GM23338 (cell line): ENCODE data around the gene GNB1. TPM values are rescaled to one million over a fixed set of nuclear protein-coding genes. Genes with fewer than 3 reads are reported as not detected.

Experiments
- ATAC-seq: fragments of 200-7000 bp; cut with Tn5 transposase; 3 replicates; pipeline ENCODE4 v1.9.1; 2020
- DNase-seq: peaks from one replicate; pipeline ENCODE4 v3.0.0-alpha.2; 2015; ENCODE audit warnings: low spot score
- H2AFZ ChIP-seq: fragments of 200-600 bp; sonication (generic); 2 replicates; pipeline ENCODE4 v1.8.0; 2016; ENCODE audit warnings: antibody characterized with exemption, mild to moderate bottlenecking, moderate library complexity
- H3F3A ChIP-seq: fragments of 200-600 bp; sonication (generic); replicated peaks from 2 replicates; pipeline ENCODE4 v1.8.0; 2017; ENCODE audit warnings: antibody characterized with exemption, mixed run types, low read depth
- H3K27ac ChIP-seq: fragments of 200-600 bp; sonication (generic); 2 replicates; pipeline ENCODE4 v1.6.1; 2016; ENCODE audit warnings: low read depth
- H3K27me3 ChIP-seq: fragments of 200-600 bp; sonication (generic); 2 replicates; pipeline ENCODE4 v1.8.0; 2016; ENCODE audit warnings: mild to moderate bottlenecking, mixed run types, moderate library complexity; ENCODE audit not compliant: insufficient read depth
- H3K36me3 ChIP-seq: fragments of 200-600 bp; sonication (generic); 2 replicates; pipeline ENCODE4 v1.8.0; 2016; ENCODE audit warnings: mild to moderate bottlenecking; ENCODE audit not compliant: insufficient read depth
- H3K4me1 ChIP-seq: fragments of 200-600 bp; sonication (generic); 2 replicates; pipeline ENCODE4 v1.8.0; 2016; ENCODE audit warnings: mild to moderate bottlenecking, moderate library complexity; ENCODE audit not compliant: insufficient read depth
- H3K4me2 ChIP-seq: fragments of 200-600 bp; sonication (generic); 2 replicates; pipeline ENCODE4 v1.7.1; 2017; ENCODE audit warnings: mixed run types
- H3K4me3 ChIP-seq: fragments of 200-600 bp; sonication (generic); 2 replicates; pipeline ENCODE4 v1.6.1; 2016; ENCODE audit warnings: mixed run types
- H3K79me2 ChIP-seq: fragments of 200-600 bp; sonication (generic); replicated peaks from 2 replicates; pipeline ENCODE4 v1.8.0; 2017; ENCODE audit warnings: mild to moderate bottlenecking; ENCODE audit not compliant: insufficient read depth
- H3K9me2 ChIP-seq: fragments of 200-600 bp; sonication (generic); 2 replicates; pipeline ENCODE4 v1.8.0; 2017; ENCODE audit not compliant: insufficient read depth
- H4K20me1 ChIP-seq: fragments of 200-600 bp; sonication (generic); replicated peaks from 2 replicates; pipeline ENCODE4 v1.8.0; 2017; ENCODE audit warnings: mild to moderate bottlenecking; ENCODE audit not compliant: insufficient read depth
- H3K27ac Mint-ChIP-seq: 2 replicates; pipeline ENCODE4 v1.8.0; 2020; ENCODE audit warnings: inconsistent platforms, mild to moderate bottlenecking, moderate library complexity, mixed read lengths
- H3K27me3 Mint-ChIP-seq: 3 replicates; pipeline ENCODE4 v1.8.0; 2022; ENCODE audit warnings: low read depth, mild to moderate bottlenecking, moderate library complexity, mixed read lengths, inconsistent platforms; ENCODE audit not compliant: insufficient read depth, poor library complexity
- H3K36me3 Mint-ChIP-seq: 3 replicates; pipeline ENCODE4 v1.8.0; 2021; ENCODE audit warnings: low read depth, mild to moderate bottlenecking, inconsistent platforms, moderate library complexity, mixed read lengths
- H3K4me1 Mint-ChIP-seq: 3 replicates; pipeline ENCODE4 v1.8.0; 2020; ENCODE audit warnings: mild to moderate bottlenecking, inconsistent platforms, mixed read lengths
- H3K4me3 Mint-ChIP-seq: 3 replicates; pipeline ENCODE4 v1.8.0; 2021; ENCODE audit warnings: moderate library complexity, mild to moderate bottlenecking, inconsistent platforms, mixed read lengths
- H3K9me3 Mint-ChIP-seq: 3 replicates; pipeline ENCODE4 v1.8.0; 2020; ENCODE audit warnings: moderate library complexity, mild to moderate bottlenecking, inconsistent platforms, mixed read lengths
- EZH2phosphoT487 ChIP-seq: fragments of 200-600 bp; sonication (generic); IDR thresholded peaks from one replicate; pipeline ENCODE4 v1.8.1; 2018; ENCODE audit warnings: antibody characterized with exemption; ENCODE audit not compliant: unreplicated experiment
- JUNB ChIP-seq: IDR thresholded peaks from one replicate; pipeline ENCODE4 v1.6.1; 2016; ENCODE audit warnings: antibody characterized with exemption; ENCODE audit not compliant: unreplicated experiment
- STAT1 ChIP-seq: IDR thresholded peaks from one replicate; pipeline ENCODE4 v1.6.1; 2016; ENCODE audit warnings: antibody characterized with exemption; ENCODE audit not compliant: unreplicated experiment
- ZNF331 ChIP-seq: fragments of 250-450 bp; sonication (Bioruptor Pico); IDR thresholded peaks from 2 replicates; pipeline ENCODE4 v1.5.0; 2020; ENCODE audit warnings: low read depth, mild to moderate bottlenecking, moderate library complexity
- polyA plus RNA-seq: library from polyadenylated mRNA; unstranded; fragments of >200 nt; fragmentation: Nextera tagmentation; extraction: Ambion mirVana; gene quantifications from 2 replicates; pipeline ENCODE4 v1.2.1, GENCODE V29; 2016
- total RNA-seq: library from RNA; depleted of rRNA; stranded (reverse); fragments of >200 nt; shearing (Covaris generic); gene quantifications from 2 replicates; pipeline ENCODE4 v1.2.3, GENCODE V29; 2014
- TF ChIP-seq, protein P1 (sequence below): IDR thresholded peaks from 2 replicates; pipeline ENCODE4 v1.6.1; 2016; ENCODE audit warnings: antibody characterized with exemption
- TF ChIP-seq, protein P2 (sequence below): IDR thresholded peaks from one replicate; pipeline ENCODE4 v1.6.1; 2018; ENCODE audit warnings: antibody characterized with exemption; ENCODE audit not compliant: unreplicated experiment
- TF ChIP-seq, protein P3 (sequence below): fragments of 250-450 bp; sonication (Bioruptor Pico); IDR thresholded peaks from 2 replicates; pipeline ENCODE4 v1.5.0; 2020; ENCODE audit warnings: mild to moderate bottlenecking, moderate library complexity

GNB1 gene
- total and polyA plus RNA-seq, 2 experiments from 2014 or later: 65.4 to 138 TPM

DNA sequence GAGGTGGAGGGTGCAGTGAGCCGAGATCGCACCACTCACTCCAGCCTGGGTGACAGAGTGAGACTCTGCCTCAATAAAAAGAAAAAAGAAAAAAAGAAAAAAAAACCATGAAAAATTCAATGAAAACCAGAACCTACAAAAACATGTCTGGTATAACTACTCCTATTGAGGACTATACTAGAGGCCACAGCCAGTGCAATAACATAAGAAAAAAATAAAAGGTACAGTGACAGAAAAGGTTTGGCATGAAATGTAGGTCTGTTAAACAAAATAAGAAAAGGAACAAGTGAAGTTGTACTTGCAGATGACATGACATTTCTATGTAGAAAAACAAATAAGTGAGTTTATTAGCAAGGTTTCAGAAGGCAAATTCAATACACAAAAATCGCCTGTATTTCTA is 120.8 kb downstream of the GNB1 start:
- no peaks in the 10 kb centered on the region for H3K9me2 ChIP-seq
- H3K9me3 Mint-ChIP-seq: peaks cover 11% of the 10 kb centered on the region
- peaks cover 100% of the 10 kb centered on the region for H3K79me2 ChIP-seq
- no peak overlapping the region for H2AFZ ChIP-seq
- peaks cover 10% of the 10 kb centered on the region; the same call in 1 of the 2 replicates for H3K36me3 ChIP-seq
- DNase-seq: no peak
- no peak overlapping the region for H3K4me3 ChIP-seq
- H3K27me3 ChIP-seq: no peaks in the 10 kb centered on the region
- no peak for TF ChIP-seq STAT1
- TF ChIP-seq, protein P1, sequence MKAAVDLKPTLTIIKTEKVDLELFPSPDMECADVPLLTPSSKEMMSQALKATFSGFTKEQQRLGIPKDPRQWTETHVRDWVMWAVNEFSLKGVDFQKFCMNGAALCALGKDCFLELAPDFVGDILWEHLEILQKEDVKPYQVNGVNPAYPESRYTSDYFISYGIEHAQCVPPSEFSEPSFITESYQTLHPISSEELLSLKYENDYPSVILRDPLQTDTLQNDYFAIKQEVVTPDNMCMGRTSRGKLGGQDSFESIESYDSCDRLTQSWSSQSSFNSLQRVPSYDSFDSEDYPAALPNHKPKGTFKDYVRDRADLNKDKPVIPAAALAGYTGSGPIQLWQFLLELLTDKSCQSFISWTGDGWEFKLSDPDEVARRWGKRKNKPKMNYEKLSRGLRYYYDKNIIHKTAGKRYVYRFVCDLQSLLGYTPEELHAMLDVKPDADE: no peak
- H3K4me3 Mint-ChIP-seq: no peak overlapping the region
- no peak overlapping the region for H3K27ac Mint-ChIP-seq
- peaks cover 4% of the 10 kb centered on the region for H3K27me3 Mint-ChIP-seq
- peaks cover 66% of the 10 kb centered on the region for H3K36me3 Mint-ChIP-seq
- no peaks in the 10 kb centered on the region for H3F3A ChIP-seq
- no peak overlapping the region for H3K27ac ChIP-seq
- no peak for ATAC-seq
- H3K4me1 Mint-ChIP-seq: no peaks in the 10 kb centered on the region
- H3K4me2 ChIP-seq: no peak overlapping the region
- peaks cover 35% of the 10 kb centered on the region for H4K20me1 ChIP-seq
- H3K4me1 ChIP-seq: no peaks in the 10 kb centered on the region

DNA sequence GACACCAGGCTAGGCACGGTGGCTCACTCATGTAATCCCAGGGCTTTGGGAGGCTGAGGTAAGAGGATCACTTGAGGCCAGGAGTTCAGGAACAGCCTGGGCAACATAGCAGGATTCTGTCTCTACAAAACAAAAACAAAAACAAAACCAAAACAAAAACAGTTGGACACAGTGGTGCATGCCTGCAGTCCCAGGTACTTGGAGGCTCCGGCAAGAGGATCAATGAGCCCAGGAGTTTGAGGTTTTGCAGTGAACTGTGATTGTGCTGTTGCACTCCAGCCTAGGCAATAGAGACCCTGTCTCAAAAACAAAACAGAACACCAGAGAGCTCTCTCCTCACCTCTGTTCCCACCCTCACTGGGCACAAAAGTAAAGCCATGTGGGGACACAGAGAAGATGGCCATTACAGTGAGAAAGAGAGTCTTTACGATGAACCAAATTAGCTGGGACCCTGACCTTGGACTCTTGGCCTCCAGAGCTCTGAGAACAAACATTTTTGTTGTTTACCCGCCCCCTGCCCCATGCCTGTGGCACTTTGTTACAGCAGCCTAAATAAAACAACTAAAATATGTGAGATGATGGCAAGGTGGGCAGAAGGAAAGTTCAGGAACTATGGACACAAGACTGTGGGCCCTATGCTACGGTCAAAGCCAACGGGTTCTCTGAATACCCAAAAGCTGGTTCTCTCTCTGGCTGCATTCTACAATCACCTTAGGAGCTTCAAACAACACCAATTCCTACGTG is 122.5 kb downstream of the GNB1 start:
- no peak overlapping the region for H3K4me3 ChIP-seq
- Mint-ChIP-seq H3K27ac (no peak overlapping the region), H3K27me3 (peaks cover 2% of the 10 kb centered on the region), H3K36me3 (peaks cover 77% of the 10 kb centered on the region), H3K4me3 (no peak overlapping the region), H3K9me3 (peaks cover 11% of the 10 kb centered on the region), H3K4me1 (no peaks in the 10 kb centered on the region)
- TF ChIP-seq, protein P2, sequence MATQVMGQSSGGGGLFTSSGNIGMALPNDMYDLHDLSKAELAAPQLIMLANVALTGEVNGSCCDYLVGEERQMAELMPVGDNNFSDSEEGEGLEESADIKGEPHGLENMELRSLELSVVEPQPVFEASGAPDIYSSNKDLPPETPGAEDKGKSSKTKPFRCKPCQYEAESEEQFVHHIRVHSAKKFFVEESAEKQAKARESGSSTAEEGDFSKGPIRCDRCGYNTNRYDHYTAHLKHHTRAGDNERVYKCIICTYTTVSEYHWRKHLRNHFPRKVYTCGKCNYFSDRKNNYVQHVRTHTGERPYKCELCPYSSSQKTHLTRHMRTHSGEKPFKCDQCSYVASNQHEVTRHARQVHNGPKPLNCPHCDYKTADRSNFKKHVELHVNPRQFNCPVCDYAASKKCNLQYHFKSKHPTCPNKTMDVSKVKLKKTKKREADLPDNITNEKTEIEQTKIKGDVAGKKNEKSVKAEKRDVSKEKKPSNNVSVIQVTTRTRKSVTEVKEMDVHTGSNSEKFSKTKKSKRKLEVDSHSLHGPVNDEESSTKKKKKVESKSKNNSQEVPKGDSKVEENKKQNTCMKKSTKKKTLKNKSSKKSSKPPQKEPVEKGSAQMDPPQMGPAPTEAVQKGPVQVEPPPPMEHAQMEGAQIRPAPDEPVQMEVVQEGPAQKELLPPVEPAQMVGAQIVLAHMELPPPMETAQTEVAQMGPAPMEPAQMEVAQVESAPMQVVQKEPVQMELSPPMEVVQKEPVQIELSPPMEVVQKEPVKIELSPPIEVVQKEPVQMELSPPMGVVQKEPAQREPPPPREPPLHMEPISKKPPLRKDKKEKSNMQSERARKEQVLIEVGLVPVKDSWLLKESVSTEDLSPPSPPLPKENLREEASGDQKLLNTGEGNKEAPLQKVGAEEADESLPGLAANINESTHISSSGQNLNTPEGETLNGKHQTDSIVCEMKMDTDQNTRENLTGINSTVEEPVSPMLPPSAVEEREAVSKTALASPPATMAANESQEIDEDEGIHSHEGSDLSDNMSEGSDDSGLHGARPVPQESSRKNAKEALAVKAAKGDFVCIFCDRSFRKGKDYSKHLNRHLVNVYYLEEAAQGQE: no peak
- TF ChIP-seq JUNB: no peak
- TF ChIP-seq, protein P3, sequence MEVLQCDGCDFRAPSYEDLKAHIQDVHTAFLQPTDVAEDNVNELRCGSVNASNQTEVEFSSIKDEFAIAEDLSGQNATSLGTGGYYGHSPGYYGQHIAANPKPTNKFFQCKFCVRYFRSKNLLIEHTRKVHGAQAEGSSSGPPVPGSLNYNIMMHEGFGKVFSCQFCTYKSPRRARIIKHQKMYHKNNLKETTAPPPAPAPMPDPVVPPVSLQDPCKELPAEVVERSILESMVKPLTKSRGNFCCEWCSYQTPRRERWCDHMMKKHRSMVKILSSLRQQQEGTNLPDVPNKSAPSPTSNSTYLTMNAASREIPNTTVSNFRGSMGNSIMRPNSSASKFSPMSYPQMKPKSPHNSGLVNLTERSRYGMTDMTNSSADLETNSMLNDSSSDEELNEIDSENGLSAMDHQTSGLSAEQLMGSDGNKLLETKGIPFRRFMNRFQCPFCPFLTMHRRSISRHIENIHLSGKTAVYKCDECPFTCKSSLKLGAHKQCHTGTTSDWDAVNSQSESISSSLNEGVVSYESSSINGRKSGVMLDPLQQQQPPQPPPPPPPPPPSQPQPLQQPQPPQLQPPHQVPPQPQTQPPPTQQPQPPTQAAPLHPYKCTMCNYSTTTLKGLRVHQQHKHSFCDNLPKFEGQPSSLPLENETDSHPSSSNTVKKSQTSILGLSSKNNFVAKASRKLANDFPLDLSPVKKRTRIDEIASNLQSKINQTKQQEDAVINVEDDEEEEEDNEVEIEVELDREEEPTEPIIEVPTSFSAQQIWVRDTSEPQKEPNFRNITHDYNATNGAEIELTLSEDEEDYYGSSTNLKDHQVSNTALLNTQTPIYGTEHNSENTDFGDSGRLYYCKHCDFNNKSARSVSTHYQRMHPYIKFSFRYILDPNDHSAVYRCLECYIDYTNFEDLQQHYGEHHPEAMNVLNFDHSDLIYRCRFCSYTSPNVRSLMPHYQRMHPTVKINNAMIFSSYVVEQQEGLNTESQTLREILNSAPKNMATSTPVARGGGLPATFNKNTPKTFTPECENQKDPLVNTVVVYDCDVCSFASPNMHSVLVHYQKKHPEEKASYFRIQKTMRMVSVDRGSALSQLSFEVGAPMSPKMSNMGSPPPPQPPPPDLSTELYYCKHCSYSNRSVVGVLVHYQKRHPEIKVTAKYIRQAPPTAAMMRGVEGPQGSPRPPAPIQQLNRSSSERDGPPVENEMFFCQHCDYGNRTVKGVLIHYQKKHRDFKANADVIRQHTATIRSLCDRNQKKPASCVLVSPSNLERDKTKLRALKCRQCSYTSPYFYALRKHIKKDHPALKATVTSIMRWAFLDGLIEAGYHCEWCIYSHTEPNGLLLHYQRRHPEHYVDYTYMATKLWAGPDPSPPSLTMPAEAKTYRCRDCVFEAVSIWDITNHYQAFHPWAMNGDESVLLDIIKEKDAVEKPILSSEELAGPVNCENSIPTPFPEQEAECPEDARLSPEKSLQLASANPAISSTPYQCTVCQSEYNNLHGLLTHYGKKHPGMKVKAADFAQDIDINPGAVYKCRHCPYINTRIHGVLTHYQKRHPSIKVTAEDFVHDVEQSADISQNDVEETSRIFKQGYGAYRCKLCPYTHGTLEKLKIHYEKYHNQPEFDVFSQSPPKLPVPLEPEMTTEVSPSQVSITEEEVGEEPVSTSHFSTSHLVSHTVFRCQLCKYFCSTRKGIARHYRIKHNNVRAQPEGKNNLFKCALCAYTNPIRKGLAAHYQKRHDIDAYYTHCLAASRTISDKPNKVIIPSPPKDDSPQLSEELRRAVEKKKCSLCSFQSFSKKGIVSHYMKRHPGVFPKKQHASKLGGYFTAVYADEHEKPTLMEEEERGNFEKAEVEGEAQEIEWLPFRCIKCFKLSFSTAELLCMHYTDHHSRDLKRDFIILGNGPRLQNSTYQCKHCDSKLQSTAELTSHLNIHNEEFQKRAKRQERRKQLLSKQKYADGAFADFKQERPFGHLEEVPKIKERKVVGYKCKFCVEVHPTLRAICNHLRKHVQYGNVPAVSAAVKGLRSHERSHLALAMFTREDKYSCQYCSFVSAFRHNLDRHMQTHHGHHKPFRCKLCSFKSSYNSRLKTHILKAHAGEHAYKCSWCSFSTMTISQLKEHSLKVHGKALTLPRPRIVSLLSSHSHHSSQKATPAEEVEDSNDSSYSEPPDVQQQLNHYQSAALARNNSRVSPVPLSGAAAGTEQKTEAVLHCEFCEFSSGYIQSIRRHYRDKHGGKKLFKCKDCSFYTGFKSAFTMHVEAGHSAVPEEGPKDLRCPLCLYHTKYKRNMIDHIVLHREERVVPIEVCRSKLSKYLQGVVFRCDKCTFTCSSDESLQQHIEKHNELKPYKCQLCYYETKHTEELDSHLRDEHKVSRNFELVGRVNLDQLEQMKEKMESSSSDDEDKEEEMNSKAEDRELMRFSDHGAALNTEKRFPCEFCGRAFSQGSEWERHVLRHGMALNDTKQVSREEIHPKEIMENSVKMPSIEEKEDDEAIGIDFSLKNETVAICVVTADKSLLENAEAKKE (CRISPR knock-in tag): no peak
- TF ChIP-seq, protein P1: no peak
- TF ChIP-seq STAT1: no peak
- no peak for TF ChIP-seq EZH2phosphoT487
- TF ChIP-seq ZNF331 (CRISPR knock-in tag): no peak
- DNase-seq: no peak
- peaks cover 39% of the 10 kb centered on the region for H4K20me1 ChIP-seq
- H3K27ac ChIP-seq: no peak overlapping the region
- no peaks in the 10 kb centered on the region for H3F3A ChIP-seq
- peaks cover 96% of the 10 kb centered on the region for H3K79me2 ChIP-seq
- ATAC-seq: no peak
- no peaks in the 10 kb centered on the region for H3K27me3 ChIP-seq
- H3K9me2 ChIP-seq: no peaks in the 10 kb centered on the region
- no peaks in the 10 kb centered on the region for H3K4me1 ChIP-seq
- no peak overlapping the region for H3K4me2 ChIP-seq
- peaks cover 20% of the 10 kb centered on the region for H3K36me3 ChIP-seq
- no peak overlapping the region for H2AFZ ChIP-seq
